Stomach (tissue), 9 donors: Measurements from ENCODE around the gene XRCC1. TPM values are rescaled to one million over a fixed set of nuclear protein-coding genes. Genes with fewer than 3 reads are reported as not detected.

Source experiments
- DNase-seq, 2 donors: peaks; one replicate each; pipeline versions ENCODE4 v3.0.0 to v3.0.0-alpha.2; 2013 to 2019
- H3K27ac ChIP-seq, 5 donors: fragments of 200-600 bp in 4 of 5; sonication (generic) in 4 of 5; one replicate each; pipeline ENCODE4 v1.5.1; 2013 to 2019; ENCODE audit warnings: mild to moderate bottlenecking in 1 of 5, moderate library complexity in 1 of 5
- H3K27me3 ChIP-seq, 3 donors: fragments of 200-600 bp; sonication (generic); one replicate each; pipeline ENCODE4 v1.5.1; 2017 to 2019; ENCODE audit warnings: mixed run types in 1 of 3
- H3K36me3 ChIP-seq, 4 donors: fragments of 200-600 bp; sonication (generic); 1 replicate in 3 of 4; 2 replicates in 1 of 4; pipeline ENCODE4 v1.5.1; 2016 to 2019
- H3K4me1 ChIP-seq, 4 donors: fragments of 200-600 bp; sonication (generic); one replicate each; pipeline ENCODE4 v1.5.1; 2016 to 2019
- H3K4me3 ChIP-seq, 4 donors: fragments of 200-600 bp; sonication (generic) in 3 of 4; one replicate each; pipeline ENCODE4 v1.5.1; 2016 to 2019; ENCODE audit warnings: mild to moderate bottlenecking in 1 of 4
- H3K9me3 ChIP-seq, 4 donors: fragments of 200-600 bp; sonication (generic); one replicate each; pipeline ENCODE4 v1.5.1; 2016 to 2019
- CTCF ChIP-seq, 7 experiments: fragments of 450-650 bp in 4 of 7; fragments of 200-600 bp in 3 of 7; sonication (generic) in 3 of 7; IDR thresholded peaks; one replicate each; pipeline ENCODE4 v1.5.1; 2016 to 2019; ENCODE audit warnings: antibody characterized with exemption in 7 of 7, control low read depth in 2 of 7, mild to moderate bottlenecking in 1 of 7
- EP300 ChIP-seq: sonication (generic); formaldehyde crosslinking; IDR thresholded peaks from one replicate; pipeline ENCODE4 v1.6.1; 2017; ENCODE audit warnings: antibody characterized with exemption
- POLR2A ChIP-seq, 4 donors: fragments of 450-650 bp; IDR thresholded peaks; one replicate each; pipeline ENCODE4 v1.6.1; 2016; ENCODE audit warnings: antibody characterized with exemption in 4 of 4, control low read depth in 2 of 4, mild to moderate bottlenecking in 1 of 4, moderate library complexity in 1 of 4
- POLR2AphosphoS5 ChIP-seq, 3 donors: sonication (generic); formaldehyde crosslinking; IDR thresholded peaks; one replicate each; pipeline ENCODE4 v1.6.1; 2016; ENCODE audit warnings: antibody characterized with exemption in 3 of 3
- WGBS, 5 donors: extraction: QIAGEN DNeasy Blood & Tissue Kit in 3 of 5; methylation state at CpG; one replicate each; pipeline versions ENCODE4 v1.1.5 to v1.1.7; 2013 to 2018; 5-methylcytosine and 5-hydroxymethylcytosine counted together
- intact Hi-C: fragments of 100-400 bp; cut with DNase I; formaldehyde crosslinking; loops from one replicate; pipeline ENCODE4 v1.15.1; 2023; ENCODE audit warnings: low total_unique reads
- polyA plus RNA-seq, 3 donors: library from polyadenylated mRNA; stranded (reverse); fragments of 200-250 nt; gene quantifications; one replicate each; pipeline ENCODE4 v1.2.3, GENCODE V29; 2013
- total RNA-seq, 5 donors: library from RNA; depleted of rRNA; stranded (reverse); fragments of >200 nt; gene quantifications; one replicate each; pipeline versions ENCODE4 v1.1.0 to v1.2.3, GENCODE V29; 2014 to 2016
- donor health status: healthy with polysubstance abuse.
- donor health status: Bipolar disorder and iron deficiency.
- donor health status: healthy.

XRCC1 gene
- total and polyA plus RNA-seq, 8 donors: 10.8 to 42.5 (median 17.4) TPM

GRCh38 chr19:43611788-43612187 lies 36.5 kb upstream of the XRCC1 start, which contains the start of gene SRRM5:
TSS of gene SRRM5 (plus strand) at chr19:43612088. CDS start at chr19:43612122, 34 bp downstream.
- Histone ChIP-seq H3K4me1 (peaks cover 0 to 15% (median 6%) of the 10 kb centered on the region in 4 donors), H3K4me3 (no peak within 1 kb of the TSS), H3K27ac (no peak within 1 kb of the TSS), H3K36me3 (peaks cover 30 to 59% (median 49%) of the 10 kb centered on the region in 4 donors), H3K27me3 (no peaks in the 10 kb centered on the region), H3K9me3 (no peaks in the 10 kb centered on the region)
- TF ChIP-seq CTCF (IDR thresholded peaks at IDR 0.05): no peak
- TF ChIP-seq EP300: no peak
- no peak for TF ChIP-seq POLR2AphosphoS5 (IDR thresholded peaks at IDR 0.05)
- TF ChIP-seq POLR2A (IDR thresholded peaks at IDR 0.05): no peak
- intact Hi-C loops: no loop called here
- DNase-seq: no peak
- 87 to 100% (median 94%) methylated on average over 3 of the region's 3 CpGs for WGBS, 5 donors

- peaks cover 0 to 6% (median 2%) of the 10 kb centered on the region in 4 donors for H3K4me1 ChIP-seq
- no peak overlapping the region for H3K27ac ChIP-seq
- no peak overlapping the region for H3K4me3 ChIP-seq
- H3K27me3 ChIP-seq: no peaks in the 10 kb centered on the region
- H3K36me3 ChIP-seq: peaks cover 30 to 63% (median 52%) of the 10 kb centered on the region in 4 donors
- WGBS, 5 donors: 55 to 82% (median 69%) methylated on average over 3 of the region's 3 CpGs
- DNase-seq: no peak
- no peak for TF ChIP-seq EP300
- TF ChIP-seq POLR2A (IDR thresholded peaks at IDR 0.05): no peak
- no peak for TF ChIP-seq CTCF (IDR thresholded peaks at IDR 0.05)
- TF ChIP-seq POLR2AphosphoS5 (IDR thresholded peaks at IDR 0.05): no peak
- intact Hi-C loops: no loop called here
- no peaks in the 10 kb centered on the region for H3K9me3 ChIP-seq
Measured at GRCh38 chr19:43610493-43610892, 35.2 kb upstream of the XRCC1 start.

- WGBS, 5 donors: 73 to 95% (median 87%) methylated on average over 7 of the region's 7 CpGs
- Histone ChIP-seq H3K27ac (no peak overlapping the region), H3K36me3 (peaks cover 30 to 63% (median 52%) of the 10 kb centered on the region in 4 donors), H3K9me3 (no peaks in the 10 kb centered on the region), H3K4me1 (peaks cover 0 to 5% (median 2%) of the 10 kb centered on the region in 4 donors), H3K4me3 (no peak overlapping the region), H3K27me3 (no peaks in the 10 kb centered on the region)
- DNase-seq: no peak
- TF ChIP-seq POLR2AphosphoS5 (IDR thresholded peaks at IDR 0.05): no peak
- no peak for TF ChIP-seq POLR2A (IDR thresholded peaks at IDR 0.05)
- no peak for TF ChIP-seq EP300
- intact Hi-C loops: no loop called here
Measured at GRCh38 chr19:43609872-43610271, 34.5 kb upstream of the XRCC1 start.

- Histone ChIP-seq H3K27ac (no peak overlapping the region), H3K4me3 (no peak overlapping the region), H3K9me3 (no peaks in the 10 kb centered on the region), H3K27me3 (no peaks in the 10 kb centered on the region), H3K4me1 (peaks cover 0 to 5% (median 0%) of the 10 kb centered on the region in 4 donors), H3K36me3 (peaks cover 17 to 53% (median 43%) of the 10 kb centered on the region in 4 donors)
- TF ChIP-seq POLR2A (IDR thresholded peaks at IDR 0.05) (no peak), EP300 (no peak), CTCF (IDR thresholded peaks at IDR 0.05) (no peak), POLR2AphosphoS5 (IDR thresholded peaks at IDR 0.05) (no peak)
- 55 to 90% (median 80%) methylated on average over 22 to 28 of the region's 28 CpGs for WGBS, 5 donors
- no peak for DNase-seq
- intact Hi-C loops: no loop called here
Measured at GRCh38 chr19:43607238-43608205, 32.2 kb upstream of the XRCC1 start.
